H1 (cell line): ENCODE measurements around the gene GNG12. TPM values are rescaled to one million over a fixed set of nuclear protein-coding genes. Genes with fewer than 3 reads are reported as not detected.

Experiments used
- ASH2L ChIP-seq: fragments of 200-600, 300-600 bp; sonication (generic); IDR thresholded peaks from one replicate; pipeline ENCODE4 v1.7.1; 2017; ENCODE audit warnings: low read length
- PHF8 ChIP-seq: fragments of 200-600 bp; sonication (generic); conservative IDR thresholded peaks from 2 replicates; pipeline ENCODE4 v1.7.1; 2012; ENCODE audit warnings: low read depth, mild to moderate bottlenecking, inconsistent platforms, low read length, moderate library complexity
- polyA plus RNA-seq, 7 experiments: library from polyadenylated mRNA; depleted of rRNA in 3 of 7; stranded (reverse) in 5 of 7; unstranded in 2 of 7; fragments of >200 nt in 5 of 7; fragments of 200-250 nt in 2 of 7; gene quantifications; 1 replicate in 5 of 7; 2 replicates in 1 of 7; 4 replicates in 1 of 7; pipeline versions ENCODE4 v1.2.1 to v1.2.3, GENCODE V29; 2011 to 2013; ENCODE audit warnings: missing spikeins in 2 of 7, mixed read lengths in 2 of 7
- total RNA-seq: library from RNA; stranded (reverse); fragmentation: NEBNext Ultra II Directional; extraction: Animal tissue kit (Norgen Biotek cat#: 25700); gene quantifications from 2 replicates; pipeline ENCODE4 v1.2.1, GENCODE V29; 2021

The GNG12 gene
- total and polyA plus RNA-seq, 2 of the 8 experiments (the other 6 are each of a cell fraction or from before 2014, with no cell fraction given), result 11.4 to 35.8 TPM

- TF ChIP-seq ASH2L (no peak), PHF8 (no peak)
- TF ChIP-seq, all 59 proteins: peak for 0
Measured at GRCh38 chr1:67743072-67743725, 90.1 kb downstream of the GNG12 start (continued).
